NCI-H2029 treated with DMSO at 0.1 percent for 48 hours (cell line): ENCODE results near the gene KLKB1.
A peak's percentile ranks its signal among the peaks of the same experiment; 100 is the strongest.
"Not testable (repeated sequence)": the region's sequence is repeated elsewhere in the genome, so short reads cannot be mapped to it uniquely, and the experiment has no call there.

Experiments
- DNase-seq: peaks from one replicate; lab custom pipeline; 2025; lab: John Stamatoyannopoulos, UW

Gene KLKB1

GRCh38 chr4:186265683-186266652 lies 38.7 kb downstream of the KLKB1 start, which contains the start of gene F11:
TSS of gene F11 (plus strand) at chr4:186266189. CDS start at chr4:186267137, 948 bp downstream.
- DNase-seq = no peak

GRCh38 chr4:186266729-186267456 lies 39.6 kb downstream of the KLKB1 start:
- no peak for DNase-seq

GRCh38 chr4:186271081-186271678 lies 43.9 kb downstream of the KLKB1 start:
- DNase-seq = no peak

GRCh38 chr4:186272699-186273391 lies 45.5 kb downstream of the KLKB1 start:
- no peak for DNase-seq

- DNase-seq = not testable (repeated sequence)
These were observed 46.1 kb downstream of the KLKB1 start for GRCh38 chr4:186273392-186273789.

- no peak for DNase-seq
These were observed 56.0 kb downstream of the KLKB1 start for GRCh38 chr4:186283311-186283710.

GRCh38 chr4:186285147-186285546 lies 57.8 kb downstream of the KLKB1 start:
- DNase-seq = no peak

- DNase-seq = no peak
These were observed 59.3 kb downstream of the KLKB1 start for GRCh38 chr4:186286581-186286980.

GRCh38 chr4:186291256-186291890 lies 64.1 kb downstream of the KLKB1 start:
- no peak for DNase-seq

GRCh38 chr4:186294160-186294559 lies 66.9 kb downstream of the KLKB1 start:
- DNase-seq = no peak

GRCh38 chr4:186296481-186296880 lies 69.2 kb downstream of the KLKB1 start:
- DNase-seq = peak; percentile 15

GRCh38 chr4:186297013-186297645 lies 69.8 kb downstream of the KLKB1 start:
- DNase-seq = peak; percentile 52

- no peak for DNase-seq
These were observed 70.8 kb downstream of the KLKB1 start for GRCh38 chr4:186298031-186298647.

GRCh38 chr4:186299291-186299690 lies 72.0 kb downstream of the KLKB1 start:
- DNase-seq = no peak

- DNase-seq = no peak
These were observed 73.5 kb downstream of the KLKB1 start for GRCh38 chr4:186300659-186301390.

GRCh38 chr4:186304216-186304615 lies 76.9 kb downstream of the KLKB1 start:
- DNase-seq = no peak

- DNase-seq = no peak
These were observed 77.7 kb downstream of the KLKB1 start for GRCh38 chr4:186304866-186305505.

- no peak for DNase-seq
These were observed 80.2 kb downstream of the KLKB1 start for GRCh38 chr4:186307497-186307896.

- no peak for DNase-seq
These were observed 80.6 kb downstream of the KLKB1 start for GRCh38 chr4:186307916-186308315.
